PC-9 (cell line): ENCODE data around the gene CDK9.

Experiments
- CTCF ChIP-seq: fragments of 200-600 bp; sonication (generic); conservative IDR thresholded peaks from 2 replicates; pipeline ENCODE4 v1.6.1; 2017; ENCODE audit warnings: mixed run types, antibody characterized with exemption, mild to moderate bottlenecking, moderate library complexity
- EZH2 ChIP-seq: fragments of 200-600 bp; sonication (generic); IDR thresholded peaks from 2 replicates; pipeline ENCODE4 v1.8.0; 2017; ENCODE audit warnings: antibody characterized with exemption, low read depth

DNA sequence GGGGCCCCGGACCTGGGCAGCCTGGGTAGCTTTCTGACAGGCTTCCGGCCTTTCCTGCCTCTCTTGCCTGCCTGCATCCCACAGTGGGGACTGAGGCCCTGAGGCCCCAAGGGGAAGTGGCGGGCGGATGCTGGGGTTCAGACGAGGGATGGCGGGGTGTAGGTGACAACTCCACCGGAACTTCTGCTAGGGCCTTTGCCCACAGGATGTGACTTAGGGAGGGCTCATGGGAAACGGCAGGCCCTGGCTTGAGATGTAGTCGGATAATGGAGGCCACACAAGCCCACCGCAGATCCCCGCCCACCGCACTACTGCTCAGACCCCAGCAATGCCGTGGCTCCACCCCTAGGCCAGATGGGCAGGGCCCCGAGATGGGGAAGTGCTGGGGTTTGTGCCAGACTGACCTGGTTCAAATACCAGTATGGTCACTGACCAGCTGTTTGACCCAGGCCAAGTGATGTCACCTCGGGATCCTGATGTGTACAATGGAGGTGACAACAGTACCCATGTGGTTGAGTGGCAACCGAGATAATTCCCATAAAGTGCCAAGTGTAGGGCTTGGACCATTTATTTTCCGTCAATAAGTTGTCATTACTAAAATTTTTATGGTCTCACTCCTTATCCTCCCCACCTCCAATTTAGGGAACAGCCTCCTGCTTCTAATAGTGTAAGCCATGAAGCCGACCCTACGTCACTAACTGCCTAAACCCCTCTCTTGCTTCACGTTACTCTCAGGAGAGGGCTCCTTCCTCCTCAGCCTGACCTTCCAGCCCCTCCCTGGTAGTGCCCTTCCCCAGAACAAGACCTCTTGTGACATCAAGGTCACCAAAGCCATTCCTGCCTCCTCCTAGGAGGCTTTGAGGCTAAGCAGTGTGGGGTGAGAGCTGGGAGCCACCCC lies 2.5 kb upstream of the CDK9 start:
- TF ChIP-seq CTCF (no peak), EZH2 (no peak)
